ENCODE data around the gene DGKB.

- TF ChIP-seq CTCF (IDR thresholded peaks at IDR 0.05) (no peak), POLR2A (IDR thresholded peaks at IDR 0.05) (no peak), EP300 (IDR thresholded peaks at IDR 0.05) (no peak)
Observed at GRCh38 chr7:14497390-14497789, 405.2 kb downstream of the DGKB start.
